ENCODE data around the gene FGD5. TPM values are rescaled to one million over a fixed set of nuclear protein-coding genes. Genes with fewer than 3 reads are reported as not detected.

FGD5 gene
- total RNA-seq, 1 donor from 2014 or later: 103 TPM

DNA sequence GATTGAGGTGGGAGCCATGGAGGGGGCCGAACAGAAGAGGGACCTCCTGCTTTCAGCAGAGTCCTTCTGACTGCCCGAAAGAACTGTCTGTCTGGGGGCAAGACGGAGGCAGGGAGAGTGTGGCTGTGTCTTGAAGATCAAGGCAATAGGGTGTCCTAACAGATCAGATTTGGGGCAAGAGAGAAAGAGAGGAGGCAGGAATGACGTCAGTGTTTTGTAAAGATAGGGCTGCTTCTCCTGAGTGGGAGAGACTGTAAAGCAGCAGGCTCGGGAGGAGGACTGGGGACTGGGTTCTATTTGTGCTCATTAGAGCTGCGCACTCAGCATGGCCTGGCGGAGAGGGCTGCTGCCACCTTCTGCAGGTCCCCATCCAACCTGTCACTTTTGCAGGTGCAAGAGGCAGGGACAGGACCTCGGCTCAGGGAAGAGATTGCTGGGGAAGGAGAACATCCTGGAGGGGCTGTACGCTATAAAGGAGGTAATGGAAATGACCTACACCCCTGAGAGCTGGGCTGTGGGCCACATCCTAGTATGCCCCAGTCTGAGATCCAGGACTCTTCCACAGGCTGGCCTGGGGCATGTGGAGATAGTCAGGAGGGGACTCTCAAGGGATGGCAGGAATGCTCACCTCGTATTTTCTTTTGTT, 29.0 kb upstream of the FGD5 start:
- DNase-seq: no peak

- peak; percentile 87 for DNase-seq
These were observed 27.3 kb upstream of the FGD5 start for GRCh38 chr3:14791343-14791945.

DNA sequence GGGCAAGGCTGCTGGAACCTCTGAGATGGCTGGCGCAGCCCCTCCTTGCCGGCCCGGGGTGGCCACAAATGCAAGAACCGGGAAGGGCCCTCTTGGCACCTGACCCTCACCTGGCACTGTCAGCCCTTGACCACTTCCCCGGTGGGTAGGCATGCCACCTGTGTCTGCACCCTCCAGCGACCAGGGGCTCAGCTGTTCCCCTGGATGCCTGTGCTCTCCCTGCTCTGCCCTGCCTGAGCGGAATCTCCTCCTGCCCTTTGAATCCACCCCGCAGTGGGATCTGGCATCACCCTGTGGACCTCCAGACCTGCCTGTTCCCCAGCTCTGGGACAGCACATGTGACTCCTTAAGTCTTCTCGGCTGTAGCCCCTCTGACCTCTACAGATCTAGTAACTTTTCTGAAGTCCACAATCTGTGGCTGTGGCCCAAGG, 26.1 kb upstream of the FGD5 start:
- DNase-seq: no peak

- DNase-seq: no peak
These were observed 25.5 kb upstream of the FGD5 start for GRCh38 chr3:14793126-14793857.

DNA sequence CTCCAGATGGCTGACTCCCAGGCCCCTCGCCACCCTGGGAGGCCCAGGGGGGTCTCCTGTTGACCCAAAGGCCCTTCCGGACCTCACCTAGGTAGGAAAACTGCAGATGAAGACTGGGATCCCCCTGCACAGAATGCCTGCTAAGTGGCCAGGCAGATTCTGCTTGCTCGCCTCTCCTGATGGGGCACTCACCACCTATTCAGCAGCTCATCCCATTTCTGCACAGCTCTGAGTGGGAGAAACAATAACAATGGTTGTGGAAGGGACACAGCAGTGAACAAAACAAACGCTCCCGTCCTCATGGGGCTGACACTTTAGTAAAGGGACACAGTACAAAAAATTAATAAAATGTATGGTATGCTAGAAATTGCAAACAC, 24.9 kb upstream of the FGD5 start:
- no peak for DNase-seq

DNA sequence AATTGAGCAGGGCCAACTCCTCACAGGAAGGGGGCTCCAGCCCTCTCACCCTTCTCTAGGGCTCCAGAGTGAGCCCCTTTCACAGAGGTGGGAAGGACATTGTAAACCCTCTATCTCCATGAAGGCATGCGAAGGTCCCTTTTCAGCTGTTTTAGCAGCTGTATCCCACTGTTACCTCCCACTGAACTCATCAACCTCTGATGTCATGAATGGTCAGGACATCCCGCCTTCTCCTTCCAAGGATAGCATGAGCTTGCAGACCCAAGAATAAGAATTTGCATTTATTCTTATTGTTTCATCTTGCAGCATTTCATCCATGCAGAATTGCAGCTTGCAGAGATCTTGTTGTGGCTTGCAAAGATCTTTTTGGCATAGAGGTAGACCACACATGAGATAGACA, 24.3 kb upstream of the FGD5 start:
- no peak for DNase-seq

- DNase-seq: no peak
These were observed 22.8 kb upstream of the FGD5 start for GRCh38 chr3:14795996-14796395.

- DNase-seq: no peak
These were observed 22.2 kb upstream of the FGD5 start for GRCh38 chr3:14796403-14797077.

GRCh38 chr3:14797731-14798130, 21.0 kb upstream of the FGD5 start:
- no peak for DNase-seq

- DNase-seq: no peak
These were observed 20.5 kb upstream of the FGD5 start for GRCh38 chr3:14798231-14798630.

GRCh38 chr3:14799146-14799545, 19.6 kb upstream of the FGD5 start:
- peak; percentile 58 for DNase-seq

DNA sequence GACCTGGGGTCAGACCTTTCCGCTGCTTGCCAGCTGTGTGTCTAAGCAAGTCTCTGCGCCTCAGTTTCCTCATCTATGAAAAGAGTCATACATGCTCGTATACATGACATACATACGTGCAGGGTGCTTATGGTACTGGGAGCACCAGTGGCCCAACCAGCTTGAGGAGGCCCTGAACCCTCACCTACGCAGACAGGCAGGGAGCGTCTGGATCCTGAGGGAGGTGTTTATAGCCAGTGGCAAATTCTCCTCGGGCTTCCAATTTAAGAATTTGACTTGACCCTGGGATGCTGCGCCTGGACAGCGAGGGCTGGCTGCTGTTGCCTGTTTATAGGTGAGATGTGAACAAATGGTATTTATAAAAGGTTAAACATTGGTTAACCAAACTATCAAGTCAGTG, 17.7 kb upstream of the FGD5 start:
- DNase-seq: no peak

DNA sequence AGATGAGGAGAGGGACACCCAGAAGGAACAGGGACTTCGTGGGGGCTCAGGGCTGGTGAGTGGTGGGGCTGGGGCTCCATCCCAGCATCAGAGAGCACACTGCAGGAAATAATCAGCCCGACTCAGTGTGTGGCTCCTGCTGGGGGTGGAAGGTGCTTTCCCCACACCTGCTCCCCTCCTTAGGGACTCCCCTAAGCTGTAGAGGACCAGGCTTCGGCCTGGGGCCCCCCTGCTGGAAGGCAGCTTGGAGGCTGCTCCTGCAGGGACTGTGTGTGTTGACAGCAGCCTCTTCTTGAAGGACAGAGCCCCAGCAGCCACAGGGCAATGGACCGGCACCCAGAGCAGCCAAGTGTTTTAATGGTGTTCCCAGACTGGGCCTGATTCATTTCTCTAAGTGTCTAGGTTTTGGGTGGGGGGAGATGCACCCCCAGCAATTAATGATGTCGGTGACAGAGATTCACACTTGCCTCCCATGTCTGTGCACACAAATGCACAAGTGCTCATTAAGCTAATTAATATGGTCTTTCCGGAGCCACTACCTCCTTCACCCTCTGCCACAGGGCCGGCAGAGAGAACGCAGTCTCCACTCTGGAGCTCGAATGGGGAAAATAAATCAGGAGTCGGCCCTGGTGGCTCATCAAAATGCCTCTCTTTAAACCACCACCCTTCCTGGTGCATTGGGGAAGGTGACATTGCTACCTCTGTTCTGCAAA, 16.9 kb upstream of the FGD5 start:
- DNase-seq: no peak

DNA sequence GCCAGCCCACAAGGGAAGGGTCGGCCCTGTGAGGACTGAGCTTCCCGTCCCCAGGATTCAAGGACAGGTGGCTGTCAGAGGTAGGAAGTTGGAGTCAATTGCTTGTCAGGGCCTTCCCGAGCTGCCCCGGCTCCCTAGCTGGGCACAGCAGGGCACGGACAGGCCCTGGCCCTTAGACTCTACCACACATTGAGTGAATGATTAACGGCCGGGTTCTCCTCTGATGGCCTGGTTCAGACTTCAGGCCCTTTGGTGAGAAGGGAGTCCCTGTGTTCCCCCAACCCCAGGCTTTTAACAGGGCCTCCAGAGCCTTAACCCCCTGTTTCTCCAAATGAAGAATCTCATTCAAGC, 16.4 kb upstream of the FGD5 start:
- DNase-seq: no peak

- peak; percentile 91 for DNase-seq
These were observed 15.4 kb upstream of the FGD5 start for GRCh38 chr3:14803101-14803980.

GRCh38 chr3:14803981-14804834, 14.6 kb upstream of the FGD5 start:
- DNase-seq: peak; percentile 94

GRCh38 chr3:14804835-14805780, 13.7 kb upstream of the FGD5 start:
- DNase-seq: peak; percentile 61

DNA sequence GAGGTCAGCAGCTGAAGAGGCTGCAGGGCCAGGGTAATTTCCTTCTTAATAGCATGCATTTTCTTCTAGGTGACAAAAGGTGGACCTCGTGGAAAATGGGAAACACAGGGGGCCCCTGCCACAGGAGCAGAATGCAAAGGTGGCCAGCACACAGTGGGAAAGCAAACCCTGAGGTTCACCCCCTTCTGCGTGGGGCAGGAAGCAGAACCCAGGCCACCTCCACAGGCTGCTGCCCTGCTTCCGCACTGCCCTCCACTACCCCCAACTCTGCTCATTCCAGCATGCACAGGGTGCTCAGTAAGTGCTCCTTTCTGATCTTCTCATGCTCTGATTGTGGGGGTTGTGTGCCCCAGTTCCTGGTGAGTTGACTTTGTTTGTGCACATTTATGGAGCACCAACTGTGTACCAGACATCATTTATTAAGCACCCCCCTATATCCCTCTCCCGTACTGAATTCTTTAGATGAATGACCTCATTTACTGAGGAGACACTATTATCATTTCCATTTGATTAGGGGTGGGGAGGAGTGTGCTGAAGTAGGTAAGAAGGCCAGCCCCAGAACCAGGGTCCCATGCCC, 12.7 kb upstream of the FGD5 start:
- no peak for DNase-seq

DNA sequence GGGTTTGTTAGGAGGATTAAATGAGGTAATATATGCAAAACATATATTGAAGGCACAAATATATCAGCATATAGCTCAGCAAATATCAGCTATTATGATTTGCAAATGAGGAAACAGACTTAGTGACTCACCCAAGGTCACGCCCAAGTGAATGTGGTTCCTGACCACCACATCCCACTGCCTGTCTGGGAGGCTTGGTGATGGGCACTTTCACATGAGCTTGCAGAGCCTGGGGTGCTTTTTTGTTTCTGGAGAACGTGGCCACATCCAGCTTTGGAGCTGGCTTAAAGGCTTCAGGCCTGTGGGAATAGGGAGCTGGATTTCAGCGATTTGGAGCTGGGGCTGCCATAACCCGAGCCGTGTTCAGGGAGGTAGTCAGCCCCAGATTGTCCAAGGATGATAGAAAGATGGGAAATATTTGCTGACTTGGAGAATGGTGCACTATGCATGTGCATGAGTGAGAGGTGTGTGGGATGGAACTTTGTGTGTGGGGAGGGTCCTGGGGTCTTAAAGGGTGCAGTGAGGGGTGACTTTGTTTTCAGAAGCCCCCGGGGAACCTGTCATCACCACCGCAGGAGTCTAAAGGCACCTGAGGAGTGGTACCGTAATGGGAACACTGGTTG, 12.0 kb upstream of the FGD5 start:
- DNase-seq: peak; percentile 93
